ENCODE data around the gene AOAH. TPM values are rescaled to one million over a fixed set of nuclear protein-coding genes. Genes with fewer than 3 reads are reported as not detected.

AOAH gene
- total and polyA plus RNA-seq, 2 of the 4 experiments (the other 2 are of a cell fraction), result not detected

DNA sequence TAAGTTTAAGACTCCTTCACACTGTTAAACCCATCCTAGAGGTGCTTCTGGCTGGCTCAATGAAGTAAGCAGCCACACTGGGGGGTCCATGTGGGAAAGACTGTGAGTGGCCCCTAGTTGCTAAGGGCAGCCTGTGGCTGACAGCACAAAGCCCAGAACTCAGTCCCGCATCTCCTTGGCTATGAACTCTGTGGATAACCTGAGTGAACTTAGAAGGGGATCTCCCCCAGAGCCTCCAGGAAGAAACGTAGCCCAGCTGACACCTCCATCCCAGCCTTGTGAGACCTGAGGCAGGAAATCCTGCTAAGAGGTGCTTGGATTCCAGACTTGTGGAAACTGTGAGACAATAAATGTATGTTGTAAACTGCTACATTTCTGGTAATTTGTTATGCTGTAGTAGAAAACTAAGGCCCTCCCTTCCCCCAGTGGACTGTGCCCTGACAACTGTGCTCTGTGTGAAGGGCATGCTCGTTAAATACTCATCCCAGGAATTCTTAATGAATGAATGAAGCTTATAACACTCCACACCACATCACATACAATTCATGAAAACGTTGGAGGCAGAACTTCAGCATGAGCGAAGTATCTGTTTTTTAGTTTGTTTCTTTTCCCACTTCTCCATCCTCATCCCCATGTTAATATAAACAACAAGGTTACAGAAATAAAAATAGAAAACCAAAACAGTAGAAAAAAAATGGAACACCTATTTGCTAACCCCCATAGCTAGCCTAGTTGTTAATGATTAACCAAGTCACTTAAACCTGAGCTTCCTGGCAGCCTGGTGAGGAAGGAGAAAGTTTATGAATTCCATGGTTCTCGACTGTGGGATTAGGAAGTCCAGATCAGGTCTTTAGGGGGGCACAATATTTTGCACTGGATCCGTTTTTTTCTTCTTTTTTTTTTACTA lies 36.8 kb upstream of the AOAH start:
- WGBS, 2 experiments (ENCODE audit: extremely low coverage in 2 of 2, insufficient read length in 1 of 2), result no CpG with 5 or more reads among the region's 7 CpGs

More for the DNA sequence above, 36.8 kb upstream of the AOAH start:
- Histone ChIP-seq H4K91ac (ENCODE audit: insufficient read depth, low read depth, low read length) (no peak overlapping the region), H4K20me1 (ENCODE audit: insufficient read depth, low read length) (no peaks in the 10 kb centered on the region), H4K8ac (ENCODE audit: low read depth in 2 of 2, low read length in 2 of 2) (no peak overlapping the region), H3K9me1 (ENCODE audit: insufficient read depth, low read length) (no peaks in the 10 kb centered on the region), H3K23ac (ENCODE audit: low read depth, low read length) (no peak overlapping the region), H3K14ac (replicated peaks; ENCODE audit: low read depth, low read length) (no peak overlapping the region), H3K27me3 (ENCODE audit: control insufficient read depth, insufficient read depth, low read length) (no peaks in the 10 kb centered on the region), H2AK9ac (replicated peaks; ENCODE audit: low read depth, low read length, poor library complexity) (no peak overlapping the region), H2BK120ac (ENCODE audit: low read depth, low read length) (no peak overlapping the region), H3K36me3 (ENCODE audit: control insufficient read depth, insufficient read depth, low read length) (no peaks in the 10 kb centered on the region), H3K18ac (ENCODE audit: low read depth, low read length) (no peak overlapping the region), H3K4me1 (ENCODE audit: control insufficient read depth, insufficient read depth, low read length) (no peaks in the 10 kb centered on the region), H3K4ac (ENCODE audit: low read depth, low read length) (no peak overlapping the region), H2BK20ac (ENCODE audit: low read depth, low read length) (no peak overlapping the region), H4K5ac (ENCODE audit: low read depth, low read length) (no peak overlapping the region), H3K9ac (ENCODE audit: low read depth, low read length) (no peak overlapping the region), H3K79me1 (ENCODE audit: low read depth in 1 of 2, low read length in 2 of 2) (no peaks in the 10 kb centered on the region), H3K56ac (ENCODE audit: extremely low read depth, insufficient read depth, low read length) (no peak overlapping the region), H3K27ac (ENCODE audit: insufficient read depth, low read length) (no peak overlapping the region), H2BK5ac (ENCODE audit: low read depth, low read length, poor library complexity, severe bottlenecking) (no peak overlapping the region), H3K4me3 (ENCODE audit: insufficient read depth, low read depth, low read length) (no peak overlapping the region), H3K4me2 (ENCODE audit: low read depth, low read length) (no peak overlapping the region), H2AFZ (replicated peaks; ENCODE audit: low read length, poor library complexity) (no peak overlapping the region), H2AK5ac (ENCODE audit: low read depth, low read length) (no peak overlapping the region), H3K9me3 (ENCODE audit: control insufficient read depth, insufficient read depth, low read length) (no peaks in the 10 kb centered on the region), H2BK15ac (ENCODE audit: low read depth, low read length) (no peak overlapping the region)
- ATAC-seq (ENCODE audit: low read depth) (no peak), DNase-seq (no peak)
- intact Hi-C loops (cut with micrococcal nuclease), result no loop called here
- CTCF ChIA-PET, result interaction anchor here (0.7 kb wide), 1 partner anchor 424 kb away, joined by 3 read pairs; no protein-coding TSS in a partner anchor
- no TSS peak for BruUV-seq (replicated peaks)
- TF ChIP-seq SMC3 (IDR thresholded peaks at IDR 0.05; ENCODE audit: low read depth, low read length), result no peak
- TF ChIP-seq MXI1 (IDR thresholded peaks at IDR 0.05; ENCODE audit: borderline replicate concordance, low read depth, low read length), result no peak
- TF ChIP-seq MAZ (IDR thresholded peaks at IDR 0.05; ENCODE audit: borderline replicate concordance, low read depth, low read length), result no peak
- no peak for TF ChIP-seq BHLHE40 (IDR thresholded peaks at IDR 0.05; ENCODE audit: low read depth, low read length)
- TF ChIP-seq CHD1 (IDR thresholded peaks at IDR 0.05; ENCODE audit: low read depth, low read length), result no peak
- no peak for TF ChIP-seq CEBPB (IDR thresholded peaks at IDR 0.05; ENCODE audit: low read depth, low read length)
- TF ChIP-seq, protein P1, sequence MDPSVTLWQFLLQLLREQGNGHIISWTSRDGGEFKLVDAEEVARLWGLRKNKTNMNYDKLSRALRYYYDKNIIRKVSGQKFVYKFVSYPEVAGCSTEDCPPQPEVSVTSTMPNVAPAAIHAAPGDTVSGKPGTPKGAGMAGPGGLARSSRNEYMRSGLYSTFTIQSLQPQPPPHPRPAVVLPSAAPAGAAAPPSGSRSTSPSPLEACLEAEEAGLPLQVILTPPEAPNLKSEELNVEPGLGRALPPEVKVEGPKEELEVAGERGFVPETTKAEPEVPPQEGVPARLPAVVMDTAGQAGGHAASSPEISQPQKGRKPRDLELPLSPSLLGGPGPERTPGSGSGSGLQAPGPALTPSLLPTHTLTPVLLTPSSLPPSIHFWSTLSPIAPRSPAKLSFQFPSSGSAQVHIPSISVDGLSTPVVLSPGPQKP (IDR thresholded peaks at IDR 0.05; ENCODE audit: borderline replicate concordance, low read depth, low read length), result no peak
- in situ Hi-C loops (cut with MboI; ENCODE audit: low sequenced_read_pairs), result no loop called here
- POLR2A ChIA-PET (ENCODE audit: unreplicated experiment), result no interaction called here
- dilution Hi-C loops (cut with HindIII; ENCODE audit: low sequenced_read_pairs, unreplicated experiment), result no loop called here

Measured in IMR-90 (cell line).